IMR-90 (cell line): ENCODE measurements around the gene ITIH4. TPM values are rescaled to one million over a fixed set of nuclear protein-coding genes. Genes with fewer than 3 reads are reported as not detected.
A peak's percentile ranks its signal among the peaks of the same experiment; 100 is the strongest.

Experiments
- ATAC-seq: fragments of 200-7000 bp; cut with Tn5 transposase; 2 replicates; pipeline ENCODE4 v1.9.1; 2020; ENCODE audit warnings: low read depth, mild to moderate bottlenecking, moderate library complexity
- BruUV-seq: library from RNA; stranded (reverse); fragments of 400-500 nt; replicated peaks from 2 replicates; lab custom pipeline; 2021; lab: Mats Ljungman, UMichigan
- CTCF ChIA-PET: fragments of 300-600 bp; formaldehyde crosslinking; extraction: SDS; loops from one replicate; lab custom pipeline; 2021; ENCODE audit warnings: antibody characterized with exemption; lab: Yijun Ruan, JAX
- POLR2A ChIA-PET: fragments of 300-600 bp; sonication (Branson Sonifier 250); formaldehyde crosslinking; loops from one replicate; lab custom pipeline; 2022; ENCODE audit warnings: antibody characterized with exemption; ENCODE audit not compliant: unreplicated experiment; lab: Charles Lee
- DNase-seq: peaks from one replicate; pipeline ENCODE4 v3.0.0; 2013
- H2AFZ ChIP-seq: replicated peaks from 2 replicates; pipeline ENCODE3; 2013; ENCODE audit warnings: low read length, mild to moderate bottlenecking; ENCODE audit not compliant: poor library complexity
- H2AK5ac ChIP-seq: 2 replicates; pipeline ENCODE4 v1.6.1; 2013; ENCODE audit warnings: low read depth, low read length, inconsistent platforms
- H2AK9ac ChIP-seq: replicated peaks from 2 replicates; pipeline ENCODE3; 2013; ENCODE audit warnings: mild to moderate bottlenecking, low read depth, low read length, moderate library complexity; ENCODE audit not compliant: poor library complexity
- H2BK120ac ChIP-seq: 2 replicates; pipeline ENCODE4 v1.6.1; 2013; ENCODE audit warnings: low read depth, low read length, inconsistent platforms
- H2BK15ac ChIP-seq: 3 replicates; pipeline ENCODE4 v1.6.1; 2013; ENCODE audit warnings: low read depth, low read length, inconsistent platforms
- H2BK20ac ChIP-seq: 2 replicates; pipeline ENCODE4 v1.6.1; 2013; ENCODE audit warnings: low read depth, mild to moderate bottlenecking, inconsistent platforms, low read length, moderate library complexity
- H2BK5ac ChIP-seq: 2 replicates; pipeline ENCODE4 v1.6.1; 2013; ENCODE audit warnings: mild to moderate bottlenecking, low read depth, low read length, inconsistent platforms; ENCODE audit not compliant: poor library complexity, severe bottlenecking
- H3K14ac ChIP-seq: replicated peaks from 2 replicates; pipeline ENCODE4 v1.6.1; 2013; ENCODE audit warnings: low read depth, low read length, inconsistent platforms
- H3K18ac ChIP-seq: 2 replicates; pipeline ENCODE4 v1.6.1; 2013; ENCODE audit warnings: low read depth, low read length, control low read depth
- H3K23ac ChIP-seq: 2 replicates; pipeline ENCODE4 v1.6.1; 2013; ENCODE audit warnings: low read depth, low read length, inconsistent platforms
- H3K27ac ChIP-seq: 2 replicates; pipeline ENCODE4 v1.5.1; 2013; ENCODE audit warnings: mild to moderate bottlenecking, control low read depth, low read length; ENCODE audit not compliant: insufficient read depth
- H3K27me3 ChIP-seq: 2 replicates; pipeline ENCODE4 v1.6.1; 2013; ENCODE audit warnings: low read length; ENCODE audit not compliant: control insufficient read depth, insufficient read depth
- H3K36me3 ChIP-seq: 2 replicates; pipeline ENCODE4 v1.6.1; 2013; ENCODE audit warnings: low read length, mixed read lengths; ENCODE audit not compliant: control insufficient read depth, insufficient read depth
- H3K4ac ChIP-seq: 2 replicates; pipeline ENCODE4 v1.6.1; 2013; ENCODE audit warnings: low read depth, low read length, inconsistent platforms
- H3K4me1 ChIP-seq: 2 replicates; pipeline ENCODE4 v1.6.1; 2013; ENCODE audit warnings: low read length, mixed read lengths; ENCODE audit not compliant: control insufficient read depth, insufficient read depth
- H3K4me2 ChIP-seq: 2 replicates; pipeline ENCODE4 v1.6.1; 2013; ENCODE audit warnings: low read depth, mild to moderate bottlenecking, control low read depth, low read length, moderate library complexity
- H3K4me3 ChIP-seq: 2 replicates; pipeline ENCODE4 v1.5.1; 2013; ENCODE audit warnings: low read depth, mild to moderate bottlenecking, control low read depth, low read length, moderate library complexity; ENCODE audit not compliant: insufficient read depth
- H3K56ac ChIP-seq: 2 replicates; pipeline ENCODE4 v1.6.1; 2013; ENCODE audit warnings: low read length, inconsistent platforms; ENCODE audit not compliant: insufficient read depth; ENCODE audit errors: extremely low read depth
- H3K79me1 ChIP-seq, 2 experiments: 2 replicates each; pipeline ENCODE4 v1.6.1; 2013; ENCODE audit warnings: low read length in 2 of 2, inconsistent platforms in 1 of 2, low read depth in 1 of 2
- H3K9ac ChIP-seq: 2 replicates; pipeline ENCODE4 v1.6.1; 2013; ENCODE audit warnings: low read depth, low read length, control low read depth
- H3K9me1 ChIP-seq: 2 replicates; pipeline ENCODE4 v1.6.1; 2013; ENCODE audit warnings: low read length, inconsistent platforms; ENCODE audit not compliant: insufficient read depth
- H3K9me3 ChIP-seq: 2 replicates; pipeline ENCODE4 v1.6.1; 2013; ENCODE audit warnings: low read length; ENCODE audit not compliant: control insufficient read depth, insufficient read depth
- H4K20me1 ChIP-seq: 2 replicates; pipeline ENCODE4 v1.6.1; 2013; ENCODE audit warnings: low read length, inconsistent platforms; ENCODE audit not compliant: insufficient read depth
- H4K5ac ChIP-seq: 2 replicates; pipeline ENCODE4 v1.6.1; 2013; ENCODE audit warnings: mild to moderate bottlenecking, low read depth, low read length, control low read depth
- H4K8ac ChIP-seq, 2 experiments: 2 replicates each; pipeline ENCODE4 v1.6.1; 2013; ENCODE audit warnings: low read depth in 2 of 2, low read length in 2 of 2, control low read depth in 1 of 2, inconsistent platforms in 1 of 2
- H4K91ac ChIP-seq: 2 replicates; pipeline ENCODE4 v1.6.1; 2013; ENCODE audit warnings: low read depth, low read length, inconsistent platforms; ENCODE audit not compliant: insufficient read depth
- BHLHE40 ChIP-seq: fragments of 150-350 bp; IDR thresholded peaks from 2 replicates; pipeline ENCODE4 v1.6.1; 2016; ENCODE audit warnings: mild to moderate bottlenecking, low read depth, low read length
- CEBPB ChIP-seq: IDR thresholded peaks from 2 replicates; pipeline ENCODE4 v1.6.1; 2012; ENCODE audit warnings: low read depth, low read length, improper control_type of control experiment
- CHD1 ChIP-seq: IDR thresholded peaks from 2 replicates; pipeline ENCODE4 v1.6.1; 2012; ENCODE audit warnings: low read depth, low read length, improper control_type of control experiment
- FOS ChIP-seq: fragments of 150-350 bp; IDR thresholded peaks from 2 replicates; pipeline ENCODE4 v1.6.1; 2016; ENCODE audit warnings: low read depth, low read length
- MAFK ChIP-seq: IDR thresholded peaks from 2 replicates; pipeline ENCODE4 v1.6.1; 2012; ENCODE audit warnings: low read depth, low read length, improper control_type of control experiment
- MXI1 ChIP-seq: IDR thresholded peaks from 2 replicates; pipeline ENCODE4 v1.6.1; 2012; ENCODE audit warnings: low read depth, mild to moderate bottlenecking, low read length, moderate library complexity, borderline replicate concordance
- POLR2A ChIP-seq: IDR thresholded peaks from 2 replicates; pipeline ENCODE4 v1.6.1; 2012; ENCODE audit warnings: mild to moderate bottlenecking, low read depth, low read length
- RAD21 ChIP-seq: IDR thresholded peaks from 2 replicates; pipeline ENCODE4 v1.6.1; 2012; ENCODE audit warnings: low read length, improper control_type of control experiment
- RCOR1 ChIP-seq: IDR thresholded peaks from 2 replicates; pipeline ENCODE4 v1.6.1; 2012; ENCODE audit warnings: mild to moderate bottlenecking, low read length, improper control_type of control experiment; ENCODE audit not compliant: insufficient replicate concordance
- SMC3 ChIP-seq: fragments of 150-350 bp; IDR thresholded peaks from 2 replicates; pipeline ENCODE4 v1.6.1; 2016; ENCODE audit warnings: low read depth, mild to moderate bottlenecking, antibody characterized with exemption, low read length, moderate library complexity
- WGBS, 2 experiments: methylation state at CpG; one replicate each; pipeline versions ENCODE4 v1.1.5 to v1.1.7; 2013; ENCODE audit warnings: missing lambda C conversion rate in 2 of 2; ENCODE audit not compliant: insufficient read length in 1 of 2; ENCODE audit errors: extremely low coverage in 2 of 2; 5-methylcytosine and 5-hydroxymethylcytosine counted together
- dilution Hi-C: fragments of 300-500 bp; cut with HindIII; formaldehyde crosslinking; loops from one replicate; pipeline ENCODE4 v1.14.3; 2018; ENCODE audit warnings: low sequenced_read_pairs; ENCODE audit not compliant: unreplicated experiment
- in situ Hi-C: fragments of 300-500 bp; cut with MboI; formaldehyde crosslinking; loops from 3 replicates; pipeline ENCODE4 v1.14.3; 2019; ENCODE audit warnings: low sequenced_read_pairs, inconsistent platforms, mixed read lengths
- intact Hi-C: fragments of 100-400 bp; cut with micrococcal nuclease; formaldehyde crosslinking; loops from 2 replicates; pipeline ENCODE4 v1.10.0; 2022
- polyA plus RNA-seq, 3 experiments: library from polyadenylated mRNA; depleted of rRNA; stranded (reverse); fragments of >200 nt; gene quantifications; 2 replicates each; pipeline ENCODE4 v1.2.3, GENCODE V29; 2012; ENCODE audit warnings: low replicate concordance in 1 of 3
- total RNA-seq: library from RNA; depleted of rRNA; stranded (reverse); fragments of >200 nt; gene quantifications from 2 replicates; pipeline ENCODE4 v1.2.3, GENCODE V29; 2012
- TF ChIP-seq, protein P1 (sequence below): conservative IDR thresholded peaks from 2 replicates; pipeline ENCODE4 v1.5.1; 2012; ENCODE audit warnings: mild to moderate bottlenecking, low read depth, low read length, improper control_type of control experiment
- TF ChIP-seq, protein P2 (sequence below): fragments of 150-350 bp; IDR thresholded peaks from 2 replicates; pipeline ENCODE4 v1.6.1; 2017; ENCODE audit warnings: mild to moderate bottlenecking, antibody characterized with exemption, low read length, low read depth
- TF ChIP-seq, protein P3 (sequence below): fragments of 150-350 bp; IDR thresholded peaks from 2 replicates; pipeline ENCODE4 v1.6.1; 2016; ENCODE audit warnings: low read depth, mild to moderate bottlenecking, low read length, moderate library complexity, borderline replicate concordance

Gene ITIH4
- total and polyA plus RNA-seq, 2 of the 4 experiments (the other 2 are of a cell fraction): 0.26 to 0.36 TPM

DNA sequence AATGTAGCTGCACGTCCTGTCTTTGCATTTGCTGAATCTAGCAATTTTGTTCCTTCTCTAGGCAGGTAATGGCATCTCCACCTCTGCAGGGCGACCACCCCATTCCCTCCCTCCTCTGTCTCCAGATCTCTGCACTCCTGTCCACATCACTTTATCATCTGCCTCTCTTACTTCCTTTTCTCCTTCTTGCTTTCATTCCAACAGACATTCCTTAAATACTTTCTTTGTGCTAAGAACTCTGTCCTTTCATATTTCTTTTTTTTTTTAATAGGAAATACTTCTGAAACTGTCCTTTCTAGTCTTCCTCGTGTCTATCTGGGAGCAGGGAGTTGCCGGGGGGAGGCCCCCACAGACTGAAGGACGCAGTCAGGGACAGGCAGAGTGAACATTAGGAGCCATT lies 28.6 kb downstream of the ITIH4 start:
- Histone ChIP-seq H3K36me3 (no peaks in the 10 kb centered on the region), H4K20me1 (no peaks in the 10 kb centered on the region), H3K14ac (peak overlapping the region; percentile 57; the same call in 1 of the 2 replicates), H2BK120ac (peak overlapping the region; percentile 16), H2AK5ac (no peak overlapping the region), H2AK9ac (no peak overlapping the region), H3K4me2 (no peak overlapping the region), H2AFZ (peak overlapping the region; percentile 66), H4K91ac (peak overlapping the region; percentile 56), H4K5ac (no peak overlapping the region), H3K4me3 (no peak overlapping the region), H2BK5ac (no peak overlapping the region), H3K18ac (no peak overlapping the region; the same call in 1 of the 2 replicates), H4K8ac (0 out of 4 replicates have a peak overlapping the region, but pooled peaks of 1 of the 2 experiments have one; percentile 0), H2BK20ac (no peak overlapping the region), H3K23ac (no peak overlapping the region), H3K56ac (no peak overlapping the region), H3K9me1 (no peaks in the 10 kb centered on the region), H3K9me3 (no peaks in the 10 kb centered on the region), H2BK15ac (no peak overlapping the region), H3K27me3 (no peaks in the 10 kb centered on the region), H3K4ac (peak overlapping the region; percentile 11; the same call in 1 of the 2 replicates), H3K27ac (no peak overlapping the region), H3K4me1 (peaks cover 5% of the 10 kb centered on the region; the same call in 1 of the 2 replicates), H3K79me1 (no peaks in the 10 kb centered on the region), H3K9ac (no peak overlapping the region)
- TF ChIP-seq MAFK (no peak), RCOR1 (no peak), FOS (no peak), BHLHE40 (no peak), CEBPB (no peak), POLR2A (no peak), MXI1 (no peak), RAD21 (no peak), SMC3 (no peak), CHD1 (no peak)
- TF ChIP-seq, protein P1, sequence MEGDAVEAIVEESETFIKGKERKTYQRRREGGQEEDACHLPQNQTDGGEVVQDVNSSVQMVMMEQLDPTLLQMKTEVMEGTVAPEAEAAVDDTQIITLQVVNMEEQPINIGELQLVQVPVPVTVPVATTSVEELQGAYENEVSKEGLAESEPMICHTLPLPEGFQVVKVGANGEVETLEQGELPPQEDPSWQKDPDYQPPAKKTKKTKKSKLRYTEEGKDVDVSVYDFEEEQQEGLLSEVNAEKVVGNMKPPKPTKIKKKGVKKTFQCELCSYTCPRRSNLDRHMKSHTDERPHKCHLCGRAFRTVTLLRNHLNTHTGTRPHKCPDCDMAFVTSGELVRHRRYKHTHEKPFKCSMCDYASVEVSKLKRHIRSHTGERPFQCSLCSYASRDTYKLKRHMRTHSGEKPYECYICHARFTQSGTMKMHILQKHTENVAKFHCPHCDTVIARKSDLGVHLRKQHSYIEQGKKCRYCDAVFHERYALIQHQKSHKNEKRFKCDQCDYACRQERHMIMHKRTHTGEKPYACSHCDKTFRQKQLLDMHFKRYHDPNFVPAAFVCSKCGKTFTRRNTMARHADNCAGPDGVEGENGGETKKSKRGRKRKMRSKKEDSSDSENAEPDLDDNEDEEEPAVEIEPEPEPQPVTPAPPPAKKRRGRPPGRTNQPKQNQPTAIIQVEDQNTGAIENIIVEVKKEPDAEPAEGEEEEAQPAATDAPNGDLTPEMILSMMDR: no peak
- TF ChIP-seq, protein P2, sequence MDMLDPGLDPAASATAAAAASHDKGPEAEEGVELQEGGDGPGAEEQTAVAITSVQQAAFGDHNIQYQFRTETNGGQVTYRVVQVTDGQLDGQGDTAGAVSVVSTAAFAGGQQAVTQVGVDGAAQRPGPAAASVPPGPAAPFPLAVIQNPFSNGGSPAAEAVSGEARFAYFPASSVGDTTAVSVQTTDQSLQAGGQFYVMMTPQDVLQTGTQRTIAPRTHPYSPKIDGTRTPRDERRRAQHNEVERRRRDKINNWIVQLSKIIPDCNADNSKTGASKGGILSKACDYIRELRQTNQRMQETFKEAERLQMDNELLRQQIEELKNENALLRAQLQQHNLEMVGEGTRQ: no peak
- TF ChIP-seq, protein P3, sequence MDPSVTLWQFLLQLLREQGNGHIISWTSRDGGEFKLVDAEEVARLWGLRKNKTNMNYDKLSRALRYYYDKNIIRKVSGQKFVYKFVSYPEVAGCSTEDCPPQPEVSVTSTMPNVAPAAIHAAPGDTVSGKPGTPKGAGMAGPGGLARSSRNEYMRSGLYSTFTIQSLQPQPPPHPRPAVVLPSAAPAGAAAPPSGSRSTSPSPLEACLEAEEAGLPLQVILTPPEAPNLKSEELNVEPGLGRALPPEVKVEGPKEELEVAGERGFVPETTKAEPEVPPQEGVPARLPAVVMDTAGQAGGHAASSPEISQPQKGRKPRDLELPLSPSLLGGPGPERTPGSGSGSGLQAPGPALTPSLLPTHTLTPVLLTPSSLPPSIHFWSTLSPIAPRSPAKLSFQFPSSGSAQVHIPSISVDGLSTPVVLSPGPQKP: no peak
- DNase-seq (no peak), ATAC-seq (peak; percentile 62)
- no TSS peak for BruUV-seq
- dilution Hi-C loops: no loop called here
- 40% methylated on average over 1 of the region's 5 CpGs; no CpG with 5 or more reads in 1 of the 2 experiments for WGBS, 2 experiments
- in situ Hi-C loops: no loop called here
- intact Hi-C loops: no loop called here
- CTCF ChIA-PET: no interaction called here
- POLR2A ChIA-PET: no interaction called here
